Nephron (organoid): ENCODE measurements around the gene RNF19B.
"Not testable (repeated sequence)": the region's sequence is repeated elsewhere in the genome, so short reads cannot be mapped to it uniquely, and the experiment has no call there.

ENCODE experiments used
- H3K27ac Mint-ChIP-seq, 3 experiments: 2 replicates each; pipeline ENCODE4 v1.8.0; 2020; ENCODE audit warnings: mixed read lengths in 3 of 3, mild to moderate bottlenecking in 2 of 3, moderate library complexity in 1 of 3
- H3K27me3 Mint-ChIP-seq: 2 replicates; pipeline ENCODE4 v1.8.0; 2021; ENCODE audit warnings: low read depth, mild to moderate bottlenecking, moderate library complexity, mixed read lengths
- H3K36me3 Mint-ChIP-seq: 2 replicates; pipeline ENCODE4 v1.8.0; 2020; ENCODE audit warnings: low read depth, mixed read lengths
- H3K4me1 Mint-ChIP-seq: 2 replicates; pipeline ENCODE4 v1.8.0; 2020; ENCODE audit warnings: mixed read lengths
- H3K4me3 Mint-ChIP-seq, 3 experiments: 2 replicates each; pipeline ENCODE4 v1.8.0; 2020; ENCODE audit warnings: mild to moderate bottlenecking in 3 of 3, mixed read lengths in 3 of 3, moderate library complexity in 2 of 3
- H3K9me3 Mint-ChIP-seq: 2 replicates; pipeline ENCODE4 v1.8.0; 2020; ENCODE audit warnings: mixed read lengths
- TF ChIP-seq, protein P1 (sequence below), 3 experiments: fragments of 200-600 bp; sonication (generic); IDR thresholded peaks; one replicate each; pipeline ENCODE4 v1.5.0; 2021; ENCODE audit warnings: antibody characterized with exemption in 3 of 3; ENCODE audit not compliant: unreplicated experiment in 3 of 3

The RNF19B gene

DNA sequence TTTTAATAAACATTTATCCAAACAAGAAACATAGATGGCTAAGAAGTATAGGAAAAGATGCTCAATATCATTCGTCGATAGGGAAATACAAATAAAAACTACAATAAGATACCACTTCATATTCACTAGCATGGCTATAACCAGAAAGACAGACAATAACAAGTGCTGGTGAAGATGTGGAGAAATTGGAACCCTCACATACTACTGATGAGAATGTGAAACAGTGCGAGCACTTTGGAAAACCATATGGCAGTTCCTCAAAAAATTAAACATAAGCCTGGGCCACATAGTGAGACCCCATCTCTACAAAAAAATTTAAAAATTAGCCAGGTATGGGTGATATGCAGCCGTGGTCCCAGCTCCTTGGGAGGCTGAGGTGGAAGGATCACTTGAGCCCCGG, 54.3 kb downstream of the RNF19B start:
- H3K27me3 Mint-ChIP-seq = no peaks in the 10 kb centered on the region
- H3K4me1 Mint-ChIP-seq = no peaks in the 10 kb centered on the region
- no peaks in the 10 kb centered on the region for H3K36me3 Mint-ChIP-seq
- TF ChIP-seq, protein P1, sequence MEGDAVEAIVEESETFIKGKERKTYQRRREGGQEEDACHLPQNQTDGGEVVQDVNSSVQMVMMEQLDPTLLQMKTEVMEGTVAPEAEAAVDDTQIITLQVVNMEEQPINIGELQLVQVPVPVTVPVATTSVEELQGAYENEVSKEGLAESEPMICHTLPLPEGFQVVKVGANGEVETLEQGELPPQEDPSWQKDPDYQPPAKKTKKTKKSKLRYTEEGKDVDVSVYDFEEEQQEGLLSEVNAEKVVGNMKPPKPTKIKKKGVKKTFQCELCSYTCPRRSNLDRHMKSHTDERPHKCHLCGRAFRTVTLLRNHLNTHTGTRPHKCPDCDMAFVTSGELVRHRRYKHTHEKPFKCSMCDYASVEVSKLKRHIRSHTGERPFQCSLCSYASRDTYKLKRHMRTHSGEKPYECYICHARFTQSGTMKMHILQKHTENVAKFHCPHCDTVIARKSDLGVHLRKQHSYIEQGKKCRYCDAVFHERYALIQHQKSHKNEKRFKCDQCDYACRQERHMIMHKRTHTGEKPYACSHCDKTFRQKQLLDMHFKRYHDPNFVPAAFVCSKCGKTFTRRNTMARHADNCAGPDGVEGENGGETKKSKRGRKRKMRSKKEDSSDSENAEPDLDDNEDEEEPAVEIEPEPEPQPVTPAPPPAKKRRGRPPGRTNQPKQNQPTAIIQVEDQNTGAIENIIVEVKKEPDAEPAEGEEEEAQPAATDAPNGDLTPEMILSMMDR (IDR thresholded peaks at IDR 0.05; ENCODE audit: unreplicated experiment in 3 of 3) = no peak
- no peak overlapping the region for H3K4me3 Mint-ChIP-seq
- no peak overlapping the region for H3K27ac Mint-ChIP-seq
- H3K9me3 Mint-ChIP-seq = no peaks in the 10 kb centered on the region

DNA sequence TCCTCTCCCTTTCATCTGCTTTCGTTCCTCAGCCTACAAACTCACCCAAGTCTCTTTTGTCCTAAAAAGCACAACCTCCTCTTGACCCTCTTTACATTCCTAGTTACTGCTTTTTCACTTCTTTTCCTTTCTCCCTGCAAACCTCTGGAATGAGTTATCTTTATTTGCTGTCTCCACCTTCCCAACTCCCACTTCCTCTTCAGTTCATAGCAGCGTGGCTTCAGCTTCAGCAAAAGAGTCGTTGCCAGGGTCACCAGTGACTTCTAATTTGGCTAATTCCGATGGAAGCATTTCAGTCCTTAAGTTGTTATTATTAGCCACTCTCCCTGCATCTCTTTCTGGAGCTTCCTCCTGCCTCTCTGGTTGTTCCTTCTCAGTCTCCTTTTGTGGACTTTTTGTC, 57.2 kb downstream of the RNF19B start:
- H3K4me1 Mint-ChIP-seq = no peaks in the 10 kb centered on the region

DNA sequence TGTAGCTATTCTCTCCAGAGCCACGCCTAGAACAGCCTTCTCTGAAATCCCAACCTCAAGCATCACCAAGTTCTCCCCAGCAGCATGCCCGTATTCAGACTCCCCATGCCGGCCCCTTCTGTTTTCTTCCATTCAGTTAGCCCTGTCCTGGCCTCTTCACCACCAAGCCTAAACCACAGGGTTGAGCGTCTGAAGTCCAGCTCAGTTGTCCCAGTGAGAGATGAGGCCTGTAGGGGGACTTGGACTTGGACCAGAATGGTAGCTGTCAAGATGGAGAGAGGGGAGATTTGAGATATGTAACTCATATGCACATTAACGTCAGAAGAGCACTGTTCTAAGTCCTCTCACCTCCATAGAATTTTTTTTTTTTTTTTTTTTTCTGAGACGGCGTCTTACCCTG, 58.0 kb downstream of the RNF19B start:
- Mint-ChIP-seq H3K36me3 (no peaks in the 10 kb centered on the region), H3K9me3 (no peaks in the 10 kb centered on the region), H3K27ac (no peak overlapping the region), H3K27me3 (peaks cover 22% of the 10 kb centered on the region), H3K4me3 (no peak overlapping the region), H3K4me1 (no peaks in the 10 kb centered on the region)
- TF ChIP-seq, protein P1 (IDR thresholded peaks at IDR 0.05; ENCODE audit: unreplicated experiment in 3 of 3) = no peak

More for the DNA sequence above, 57.2 kb downstream of the RNF19B start:
- Mint-ChIP-seq H3K4me3 (no peak overlapping the region), H3K27ac (no peak overlapping the region), H3K36me3 (no peaks in the 10 kb centered on the region), H3K27me3 (peaks cover 15% of the 10 kb centered on the region), H3K9me3 (no peaks in the 10 kb centered on the region)
- TF ChIP-seq, protein P1 (IDR thresholded peaks at IDR 0.05; ENCODE audit: unreplicated experiment in 3 of 3) = no peak

DNA sequence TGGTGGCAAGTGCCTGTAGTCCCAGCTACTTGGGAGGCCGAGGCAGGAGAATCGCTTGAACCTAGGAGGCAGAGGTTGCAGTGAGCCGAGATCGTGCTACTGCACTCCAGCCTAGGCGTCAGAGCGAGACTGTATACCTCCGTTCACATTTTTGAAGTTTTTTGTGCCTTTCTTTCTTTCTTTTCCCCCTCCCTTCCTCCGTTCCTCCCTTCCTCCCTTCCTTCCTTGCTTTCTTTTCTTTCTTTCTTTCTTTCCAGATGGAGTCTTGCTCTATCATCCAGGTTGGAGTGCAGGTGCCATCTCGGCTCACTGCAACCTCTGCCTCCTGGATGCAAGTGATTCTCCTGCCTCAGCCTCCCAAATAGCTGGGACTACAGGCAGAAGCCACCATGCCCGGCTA, 59.0 kb downstream of the RNF19B start:
- H3K9me3 Mint-ChIP-seq, H3K4me1 Mint-ChIP-seq, H3K27ac Mint-ChIP-seq, H3K36me3 Mint-ChIP-seq, H3K4me3 Mint-ChIP-seq: not testable (repeated sequence)
- H3K27me3 Mint-ChIP-seq = peaks cover 26% of the 10 kb centered on the region

DNA sequence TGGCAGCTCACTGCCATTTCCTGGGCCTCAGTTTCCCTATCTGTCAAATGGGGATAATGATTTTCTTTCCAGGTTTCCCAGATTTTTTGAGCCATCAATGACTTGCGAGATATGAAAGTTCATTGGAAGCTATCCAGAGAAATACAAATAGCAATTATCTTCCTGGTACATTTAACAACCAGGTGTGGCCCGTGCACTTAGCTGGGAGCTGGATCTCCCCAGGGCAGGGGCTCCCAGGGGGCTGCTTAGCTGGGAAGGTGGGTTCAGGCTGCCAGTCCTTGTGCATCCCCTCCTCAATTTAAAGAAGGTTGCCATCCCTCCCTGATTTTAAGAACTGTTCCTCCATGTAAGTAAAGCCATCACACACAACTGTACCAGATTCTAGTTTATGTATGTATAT, 59.8 kb downstream of the RNF19B start:
- peaks cover 33% of the 10 kb centered on the region for H3K27me3 Mint-ChIP-seq
- no peaks in the 10 kb centered on the region for H3K4me1 Mint-ChIP-seq
- H3K9me3 Mint-ChIP-seq = no peaks in the 10 kb centered on the region
- H3K36me3 Mint-ChIP-seq = no peaks in the 10 kb centered on the region
- H3K27ac Mint-ChIP-seq = peak overlapping the region in 1 of 3 experiments; percentile 47
- TF ChIP-seq, protein P1 (IDR thresholded peaks at IDR 0.05; ENCODE audit: unreplicated experiment in 3 of 3) = no peak
- peak overlapping the region in 1 of 3 experiments; percentile 51 for H3K4me3 Mint-ChIP-seq

DNA sequence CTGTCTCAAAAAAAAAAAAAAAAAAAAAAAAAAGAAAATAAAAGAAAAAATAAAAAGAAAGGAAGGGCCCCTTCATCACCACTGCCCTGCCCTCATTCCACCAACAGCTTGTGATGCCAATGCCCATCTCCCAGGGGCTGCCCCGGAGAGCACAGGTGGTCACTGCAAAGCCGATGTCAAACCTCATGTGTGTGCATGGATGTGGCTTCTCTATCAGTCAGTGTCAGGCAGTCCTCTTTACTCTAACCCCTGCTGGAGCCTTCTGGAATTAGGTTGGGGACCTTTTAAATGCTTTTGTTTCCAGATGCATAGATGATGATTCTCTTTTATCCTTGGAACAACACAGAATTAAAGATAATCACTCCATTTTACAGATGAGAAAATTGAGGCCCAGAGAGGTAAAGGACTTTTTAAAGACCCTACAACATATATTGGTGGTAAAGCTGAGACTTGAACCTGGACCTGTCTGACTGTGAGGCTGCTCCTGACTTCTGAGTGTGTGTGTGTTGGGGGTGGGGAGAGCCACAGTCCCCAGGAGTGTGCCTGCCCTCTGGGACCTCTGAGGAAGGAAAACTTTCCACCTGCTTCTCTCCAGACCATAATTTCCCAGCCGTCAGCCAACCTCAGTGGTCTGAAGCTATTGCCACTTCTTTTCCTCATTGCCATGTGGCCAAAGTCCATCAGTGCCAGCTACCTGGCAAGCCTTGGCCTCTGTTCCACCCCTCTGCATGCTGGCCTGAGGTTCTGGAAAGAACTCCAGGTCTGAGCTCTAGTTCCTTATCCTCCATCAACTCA, 60.4 kb downstream of the RNF19B start:
- Mint-ChIP-seq H3K27ac (no peak overlapping the region), H3K36me3 (no peaks in the 10 kb centered on the region), H3K4me1 (no peaks in the 10 kb centered on the region), H3K9me3 (no peaks in the 10 kb centered on the region), H3K4me3 (peak overlapping the region in 2 of 3 experiments; percentile 20 to 55), H3K27me3 (peaks cover 39% of the 10 kb centered on the region)
- TF ChIP-seq, protein P1 (IDR thresholded peaks at IDR 0.05; ENCODE audit: unreplicated experiment in 3 of 3) = no peak
